HG02763 (cell line): ENCODE measurements around the gene EDDM3A.

Experiments
- ATAC-seq: cut with Tn5 transposase; IDR thresholded peaks from one replicate; pipeline ENCODE4 v1.9.1; 2021; ENCODE audit warnings: mild to moderate bottlenecking, moderate library complexity; ENCODE audit not compliant: unreplicated experiment

Gene EDDM3A

GRCh38 chr14:20782280-20782890 lies 36.7 kb downstream of the EDDM3A start:
- ATAC-seq, result peak; percentile 49

GRCh38 chr14:20787025-20787424 lies 41.3 kb downstream of the EDDM3A start:
- ATAC-seq, result no peak

- no peak for ATAC-seq
Measured at GRCh38 chr14:20789230-20789813, 43.6 kb downstream of the EDDM3A start.

- no peak for ATAC-seq
Measured at GRCh38 chr14:20790464-20791116, 44.9 kb downstream of the EDDM3A start.

GRCh38 chr14:20791187-20791586 lies 45.5 kb downstream of the EDDM3A start:
- ATAC-seq, result no peak

GRCh38 chr14:20791597-20791996 lies 45.9 kb downstream of the EDDM3A start:
- no peak for ATAC-seq

GRCh38 chr14:20792556-20792955 lies 46.9 kb downstream of the EDDM3A start:
- ATAC-seq, result no peak

- no peak for ATAC-seq
Measured at GRCh38 chr14:20794644-20795369, 49.1 kb downstream of the EDDM3A start.

- ATAC-seq, result no peak
Measured at GRCh38 chr14:20797164-20797563, 51.5 kb downstream of the EDDM3A start.
